ENCODE measurements around the gene SHISA4. TPM values are rescaled to one million over a fixed set of nuclear protein-coding genes. Genes with fewer than 3 reads are reported as not detected.
A peak's percentile ranks its signal among the peaks of the same experiment; 100 is the strongest.

Gene SHISA4
- polyA plus RNA-seq, 3 donors = 1.5 to 3.1 (median 2.3) TPM

GRCh38 chr1:201845331-201846083 lies 43.2 kb upstream of the SHISA4 start:
- Mint-ChIP-seq H3K27ac (peak overlapping the region in 1 of 7 donors; percentile 33), H3K4me1 (peaks cover 20% of the 10 kb centered on the region), H3K27me3 (ENCODE audit: low read depth in 3 of 3) (no peaks in the 10 kb centered on the region), H3K9me3 (no peaks in the 10 kb centered on the region), H3K4me3 (no peak overlapping the region), H3K36me3 (peaks cover 25 to 38% of the 10 kb centered on the region in 2 donors)
- TF ChIP-seq, protein P1, sequence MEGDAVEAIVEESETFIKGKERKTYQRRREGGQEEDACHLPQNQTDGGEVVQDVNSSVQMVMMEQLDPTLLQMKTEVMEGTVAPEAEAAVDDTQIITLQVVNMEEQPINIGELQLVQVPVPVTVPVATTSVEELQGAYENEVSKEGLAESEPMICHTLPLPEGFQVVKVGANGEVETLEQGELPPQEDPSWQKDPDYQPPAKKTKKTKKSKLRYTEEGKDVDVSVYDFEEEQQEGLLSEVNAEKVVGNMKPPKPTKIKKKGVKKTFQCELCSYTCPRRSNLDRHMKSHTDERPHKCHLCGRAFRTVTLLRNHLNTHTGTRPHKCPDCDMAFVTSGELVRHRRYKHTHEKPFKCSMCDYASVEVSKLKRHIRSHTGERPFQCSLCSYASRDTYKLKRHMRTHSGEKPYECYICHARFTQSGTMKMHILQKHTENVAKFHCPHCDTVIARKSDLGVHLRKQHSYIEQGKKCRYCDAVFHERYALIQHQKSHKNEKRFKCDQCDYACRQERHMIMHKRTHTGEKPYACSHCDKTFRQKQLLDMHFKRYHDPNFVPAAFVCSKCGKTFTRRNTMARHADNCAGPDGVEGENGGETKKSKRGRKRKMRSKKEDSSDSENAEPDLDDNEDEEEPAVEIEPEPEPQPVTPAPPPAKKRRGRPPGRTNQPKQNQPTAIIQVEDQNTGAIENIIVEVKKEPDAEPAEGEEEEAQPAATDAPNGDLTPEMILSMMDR (IDR thresholded peaks at IDR 0.05) = no peak
- Histone ChIP-seq H3K4me1 (ENCODE audit: control insufficient read depth in 1 of 2, insufficient read depth in 2 of 2, low read length in 2 of 2) (peaks cover 10 to 16% of the 10 kb centered on the region in 2 donors), H3K27ac (ENCODE audit: low read depth in 1 of 2, low read length in 2 of 2) (no peak overlapping the region), H2AFZ (ENCODE audit: insufficient read depth, low read depth, low read length, poor library complexity, severe bottlenecking) (no peak overlapping the region), H3K4me3 (replicated peaks in 1 of 3; ENCODE audit: low read depth in 2 of 3, low read length in 3 of 3) (no peak overlapping the region), H3K4me2 (replicated peaks; ENCODE audit: extremely low read depth, low read length, poor library complexity, severe bottlenecking) (no peak overlapping the region), H3K27me3 (ENCODE audit: control insufficient read depth in 2 of 2, insufficient read depth in 2 of 2, low read length in 2 of 2) (no peaks in the 10 kb centered on the region), H3K9ac (ENCODE audit: insufficient read depth, low read length, poor library complexity, severe bottlenecking) (no peak overlapping the region), H3K79me2 (ENCODE audit: insufficient read depth, low read length) (peaks cover 81% of the 10 kb centered on the region), H4K20me1 (ENCODE audit: insufficient read depth, low read length) (peaks cover 33% of the 10 kb centered on the region), H3K36me3 (replicated peaks in 1 of 2; ENCODE audit: control insufficient read depth in 1 of 2, insufficient read depth in 2 of 2, low read length in 2 of 2) (peaks cover 31 to 39% of the 10 kb centered on the region in 2 donors), H3K9me3 (replicated peaks in 1 of 2; ENCODE audit: control insufficient read depth in 1 of 2, insufficient read depth in 1 of 2, low read length in 2 of 2) (no peaks in the 10 kb centered on the region)
- no peak for DNase-seq
- WGBS (ENCODE audit: insufficient coverage) = no CpG with 5 or more reads among the region's 2 CpGs
- intact Hi-C loops (cut with micrococcal nuclease) = no loop called here

- Histone ChIP-seq H2AFZ (ENCODE audit: insufficient read depth, low read depth, low read length, poor library complexity, severe bottlenecking) (no peak overlapping the region), H3K27me3 (ENCODE audit: control insufficient read depth in 2 of 2, insufficient read depth in 2 of 2, low read length in 2 of 2) (no peaks in the 10 kb centered on the region), H3K27ac (ENCODE audit: low read depth in 1 of 2, low read length in 2 of 2) (no peak overlapping the region), H3K79me2 (ENCODE audit: insufficient read depth, low read length) (peaks cover 64% of the 10 kb centered on the region), H4K20me1 (ENCODE audit: insufficient read depth, low read length) (peaks cover 23% of the 10 kb centered on the region), H3K36me3 (replicated peaks in 1 of 2; ENCODE audit: control insufficient read depth in 1 of 2, insufficient read depth in 2 of 2, low read length in 2 of 2) (peaks cover 47 to 56% of the 10 kb centered on the region in 2 donors), H3K4me1 (ENCODE audit: control insufficient read depth in 1 of 2, insufficient read depth in 2 of 2, low read length in 2 of 2) (peaks cover 10 to 12% of the 10 kb centered on the region in 2 donors), H3K9me3 (replicated peaks in 1 of 2; ENCODE audit: control insufficient read depth in 1 of 2, insufficient read depth in 1 of 2, low read length in 2 of 2) (no peaks in the 10 kb centered on the region), H3K4me3 (replicated peaks in 1 of 3; ENCODE audit: low read depth in 2 of 3, low read length in 3 of 3) (no peak overlapping the region), H3K9ac (ENCODE audit: insufficient read depth, low read length, poor library complexity, severe bottlenecking) (no peak overlapping the region), H3K4me2 (replicated peaks; ENCODE audit: extremely low read depth, low read length, poor library complexity, severe bottlenecking) (no peak overlapping the region)
- TF ChIP-seq, protein P1 (IDR thresholded peaks at IDR 0.05) = no peak
- peaks cover 35 to 54% of the 10 kb centered on the region in 2 donors for H3K36me3 Mint-ChIP-seq
- H3K9me3 Mint-ChIP-seq = no peaks in the 10 kb centered on the region
- no peaks in the 10 kb centered on the region for H3K27me3 Mint-ChIP-seq (ENCODE audit: low read depth in 3 of 3)
- H3K27ac Mint-ChIP-seq = peak overlapping the region in 1 of 7 donors; percentile 71
- H3K4me1 Mint-ChIP-seq = peaks cover 11% of the 10 kb centered on the region
- WGBS (ENCODE audit: insufficient coverage) = no CpG with 5 or more reads among the region's 1 CpG
- no peak for DNase-seq
- intact Hi-C loops (cut with micrococcal nuclease) = no loop called here
- H3K4me3 Mint-ChIP-seq = no peak overlapping the region
These were observed 41.5 kb upstream of the SHISA4 start for GRCh38 chr1:201847150-201847549.
